Nephron (organoid): ENCODE data around the gene MMP24.
"Not testable (repeated sequence)": the region's sequence is repeated elsewhere in the genome, so short reads cannot be mapped to it uniquely, and the experiment has no call there.

Source experiments
- H3K27ac Mint-ChIP-seq, 3 experiments: 2 replicates each; pipeline ENCODE4 v1.8.0; 2020; ENCODE audit warnings: mixed read lengths in 3 of 3, mild to moderate bottlenecking in 2 of 3, moderate library complexity in 1 of 3
- H3K27me3 Mint-ChIP-seq: 2 replicates; pipeline ENCODE4 v1.8.0; 2021; ENCODE audit warnings: low read depth, mild to moderate bottlenecking, moderate library complexity, mixed read lengths
- H3K36me3 Mint-ChIP-seq: 2 replicates; pipeline ENCODE4 v1.8.0; 2020; ENCODE audit warnings: low read depth, mixed read lengths
- H3K4me1 Mint-ChIP-seq: 2 replicates; pipeline ENCODE4 v1.8.0; 2020; ENCODE audit warnings: mixed read lengths
- H3K4me3 Mint-ChIP-seq, 3 experiments: 2 replicates each; pipeline ENCODE4 v1.8.0; 2020; ENCODE audit warnings: mild to moderate bottlenecking in 3 of 3, mixed read lengths in 3 of 3, moderate library complexity in 2 of 3
- H3K9me3 Mint-ChIP-seq: 2 replicates; pipeline ENCODE4 v1.8.0; 2020; ENCODE audit warnings: mixed read lengths
- CTCF ChIP-seq, 3 experiments: fragments of 200-600 bp; sonication (generic); IDR thresholded peaks; one replicate each; pipeline ENCODE4 v1.5.0; 2021; ENCODE audit warnings: antibody characterized with exemption in 3 of 3; ENCODE audit not compliant: unreplicated experiment in 3 of 3

Gene MMP24

GRCh38 chr20:35187584-35188190 is 38.8 kb upstream of the MMP24 start:
- Mint-ChIP-seq H3K27ac (no peak overlapping the region), H3K4me3 (no peak overlapping the region), H3K36me3 (no peaks in the 10 kb centered on the region), H3K27me3 (peaks cover 4% of the 10 kb centered on the region), H3K4me1 (no peaks in the 10 kb centered on the region), H3K9me3 (peaks cover 6% of the 10 kb centered on the region)
- TF ChIP-seq CTCF (IDR thresholded peaks at IDR 0.05; ENCODE audit: unreplicated experiment in 3 of 3), result no peak

- not testable (repeated sequence) for H3K36me3 Mint-ChIP-seq, H3K4me1 Mint-ChIP-seq, H3K4me3 Mint-ChIP-seq, H3K9me3 Mint-ChIP-seq, H3K27me3 Mint-ChIP-seq, H3K27ac Mint-ChIP-seq
These were observed 37.3 kb upstream of the MMP24 start for GRCh38 chr20:35189223-35189622.

GRCh38 chr20:35190556-35190955 is 35.9 kb upstream of the MMP24 start:
- no peak for TF ChIP-seq CTCF (IDR thresholded peaks at IDR 0.05; ENCODE audit: unreplicated experiment in 3 of 3)
- H3K36me3 Mint-ChIP-seq, result peaks cover 14% of the 10 kb centered on the region
- no peaks in the 10 kb centered on the region for H3K27me3 Mint-ChIP-seq
- H3K27ac Mint-ChIP-seq, result no peak overlapping the region
- H3K4me1 Mint-ChIP-seq, result no peaks in the 10 kb centered on the region
- no peak overlapping the region for H3K4me3 Mint-ChIP-seq
- H3K9me3 Mint-ChIP-seq, result peaks cover 13% of the 10 kb centered on the region

- no peak overlapping the region for H3K4me3 Mint-ChIP-seq
These were observed 34.9 kb upstream of the MMP24 start for GRCh38 chr20:35191419-35192117.

GRCh38 chr20:35192118-35192872 is 34.2 kb upstream of the MMP24 start:
- peaks cover 25% of the 10 kb centered on the region for H3K9me3 Mint-ChIP-seq
- no peak for TF ChIP-seq CTCF (IDR thresholded peaks at IDR 0.05; ENCODE audit: unreplicated experiment in 3 of 3)

More at GRCh38 chr20:35191419-35192117, 34.9 kb upstream of the MMP24 start:
- Mint-ChIP-seq H3K27me3 (no peaks in the 10 kb centered on the region), H3K27ac (no peak overlapping the region), H3K9me3 (peaks cover 18% of the 10 kb centered on the region), H3K4me1 (no peaks in the 10 kb centered on the region), H3K36me3 (peaks cover 18% of the 10 kb centered on the region)
- TF ChIP-seq CTCF (IDR thresholded peaks at IDR 0.05; ENCODE audit: unreplicated experiment in 3 of 3), result no peak

GRCh38 chr20:35193031-35193791 is 33.3 kb upstream of the MMP24 start:
- H3K36me3 Mint-ChIP-seq, result peaks cover 26% of the 10 kb centered on the region
- H3K4me3 Mint-ChIP-seq, H3K27ac Mint-ChIP-seq, H3K27me3 Mint-ChIP-seq, H3K4me1 Mint-ChIP-seq: not testable (repeated sequence)
- H3K9me3 Mint-ChIP-seq, result peaks cover 29% of the 10 kb centered on the region

More at GRCh38 chr20:35192118-35192872, 34.2 kb upstream of the MMP24 start:
- Mint-ChIP-seq H3K27me3 (no peaks in the 10 kb centered on the region), H3K4me3 (no peak overlapping the region), H3K4me1 (no peaks in the 10 kb centered on the region), H3K36me3 (peaks cover 25% of the 10 kb centered on the region), H3K27ac (no peak overlapping the region)
